Neural cell (in vitro differentiated cells): Measurements from ENCODE around the gene PCTP. TPM values are rescaled to one million over a fixed set of nuclear protein-coding genes. Genes with fewer than 3 reads are reported as not detected.

Source experiments
- H2AFZ ChIP-seq: fragments of 200-600, 300-800 bp; sonication (generic), shearing (Covaris generic); 2 replicates; pipeline ENCODE4 v1.6.0; 2014; ENCODE audit warnings: low read depth, mild to moderate bottlenecking, antibody characterized with exemption, low read length, moderate library complexity
- H3F3A ChIP-seq: fragments of 200-600 bp; shearing (Covaris generic); 2 replicates; pipeline ENCODE4 v1.6.1; 2016; ENCODE audit warnings: mild to moderate bottlenecking, moderate library complexity, mixed read lengths, antibody characterized with exemption, low read length; ENCODE audit not compliant: insufficient read depth, poor library complexity, severe bottlenecking
- H3K27ac ChIP-seq: fragments of 200-600, 300-800 bp; sonication (generic), shearing (Covaris generic); 2 replicates; pipeline ENCODE4 v1.5.1; 2014; ENCODE audit warnings: mild to moderate bottlenecking, low read length, moderate library complexity
- H3K27me3 ChIP-seq: fragments of 300-800, 200-600 bp; sonication (generic), shearing (Covaris generic); 2 replicates; pipeline ENCODE4 v1.6.0; 2014; ENCODE audit warnings: mild to moderate bottlenecking, low read depth, low read length, moderate library complexity; ENCODE audit not compliant: insufficient read depth
- H3K36me3 ChIP-seq: fragments of 300-800, 200-600 bp; sonication (generic), shearing (Covaris generic); 2 replicates; pipeline ENCODE4 v1.5.1; 2014; ENCODE audit warnings: mild to moderate bottlenecking, antibody characterized with exemption, low read length, moderate library complexity; ENCODE audit not compliant: insufficient read depth
- H3K4me2 ChIP-seq: fragments of 300-800, 200-600 bp; sonication (generic), shearing (Covaris generic); 2 replicates; pipeline ENCODE4 v1.6.0; 2014; ENCODE audit warnings: mild to moderate bottlenecking, low read length
- H3K4me3 ChIP-seq: fragments of 300-800, 200-600 bp; sonication (generic), shearing (Covaris generic); 2 replicates; pipeline ENCODE4 v1.5.1; 2014; ENCODE audit warnings: mild to moderate bottlenecking, low read length, moderate library complexity
- H3K79me2 ChIP-seq: fragments of 200-600 bp; shearing (Covaris generic); replicated peaks from 2 replicates; pipeline ENCODE4 v1.6.0; 2014; ENCODE audit warnings: mild to moderate bottlenecking, low read length, moderate library complexity; ENCODE audit not compliant: insufficient read depth
- H3K9ac ChIP-seq: fragments of 300-800, 200-600 bp; sonication (generic), shearing (Covaris generic); 2 replicates; pipeline ENCODE4 v1.6.1; 2016; ENCODE audit warnings: mild to moderate bottlenecking, low read length, mixed read lengths
- H3K9me2 ChIP-seq: fragments of 200-600 bp; shearing (Covaris generic); 2 replicates; pipeline ENCODE4 v1.6.1; 2016; ENCODE audit warnings: mild to moderate bottlenecking, low read length, mixed read lengths; ENCODE audit not compliant: insufficient read depth
- H3K9me3 ChIP-seq: fragments of 200-600, 300-800 bp; sonication (generic), shearing (Covaris generic); 2 replicates; pipeline ENCODE4 v1.6.1; 2016; ENCODE audit warnings: mild to moderate bottlenecking, mixed run types, low read length, moderate library complexity, mixed read lengths
- H4K20me1 ChIP-seq: fragments of 200-600 bp; shearing (Covaris generic); 2 replicates; pipeline ENCODE4 v1.6.1; 2016; ENCODE audit warnings: mild to moderate bottlenecking, mixed run types; ENCODE audit not compliant: insufficient read depth
- EP300 ChIP-seq: fragments of 450-650 bp; conservative IDR thresholded peaks from 2 replicates; pipeline ENCODE4 v1.6.1; 2014; ENCODE audit warnings: antibody characterized with exemption, mild to moderate bottlenecking, moderate library complexity; ENCODE audit not compliant: poor library complexity, severe bottlenecking
- EZH2 ChIP-seq: fragments of 200-600, 300-800 bp; shearing (Covaris generic), sonication (generic); IDR thresholded peaks from 2 replicates; pipeline ENCODE4 v1.6.1; 2014; ENCODE audit warnings: antibody characterized with exemption, low read length, borderline replicate concordance, mild to moderate bottlenecking; ENCODE audit not compliant: insufficient read depth, poor library complexity, severe bottlenecking
- MXI1 ChIP-seq: fragments of 450-650 bp; conservative IDR thresholded peaks from 2 replicates; pipeline ENCODE4 v1.6.1; 2014; ENCODE audit warnings: antibody characterized with exemption, mild to moderate bottlenecking; ENCODE audit not compliant: poor library complexity, severe bottlenecking
- POLR2AphosphoS5 ChIP-seq: IDR thresholded peaks from 2 replicates; pipeline ENCODE4 v1.6.1; 2012
- RAD21 ChIP-seq: fragments of 450-650 bp; conservative IDR thresholded peaks from 2 replicates; pipeline ENCODE4 v1.6.1; 2014; ENCODE audit warnings: antibody characterized with exemption, mild to moderate bottlenecking, moderate library complexity
- SMC3 ChIP-seq: fragments of 450-650 bp; conservative IDR thresholded peaks from 2 replicates; pipeline ENCODE4 v1.6.1; 2014; ENCODE audit warnings: antibody characterized with exemption, mild to moderate bottlenecking, moderate library complexity; ENCODE audit not compliant: poor library complexity
- TAF1 ChIP-seq: IDR thresholded peaks from 2 replicates; pipeline ENCODE4 v1.6.1; 2012; ENCODE audit warnings: low read depth
- polyA plus RNA-seq: library from polyadenylated mRNA; depleted of rRNA; stranded (reverse); fragments of >200 nt; gene quantifications from 2 replicates; pipeline ENCODE4 v1.2.3, GENCODE V29; 2014
- TF ChIP-seq, protein P1 (sequence below): fragments of 450-650 bp; IDR thresholded peaks from 2 replicates; pipeline ENCODE4 v1.5.1; 2014; ENCODE audit warnings: antibody characterized with exemption, mild to moderate bottlenecking, moderate library complexity; ENCODE audit not compliant: poor library complexity, severe bottlenecking
- TF ChIP-seq, protein P2 (sequence below): IDR thresholded peaks from 2 replicates; pipeline ENCODE4 v1.6.1; 2012; ENCODE audit warnings: borderline replicate concordance

PCTP gene
- polyA plus RNA-seq, 1 donor from 2014 or later: 3.9 TPM

DNA sequence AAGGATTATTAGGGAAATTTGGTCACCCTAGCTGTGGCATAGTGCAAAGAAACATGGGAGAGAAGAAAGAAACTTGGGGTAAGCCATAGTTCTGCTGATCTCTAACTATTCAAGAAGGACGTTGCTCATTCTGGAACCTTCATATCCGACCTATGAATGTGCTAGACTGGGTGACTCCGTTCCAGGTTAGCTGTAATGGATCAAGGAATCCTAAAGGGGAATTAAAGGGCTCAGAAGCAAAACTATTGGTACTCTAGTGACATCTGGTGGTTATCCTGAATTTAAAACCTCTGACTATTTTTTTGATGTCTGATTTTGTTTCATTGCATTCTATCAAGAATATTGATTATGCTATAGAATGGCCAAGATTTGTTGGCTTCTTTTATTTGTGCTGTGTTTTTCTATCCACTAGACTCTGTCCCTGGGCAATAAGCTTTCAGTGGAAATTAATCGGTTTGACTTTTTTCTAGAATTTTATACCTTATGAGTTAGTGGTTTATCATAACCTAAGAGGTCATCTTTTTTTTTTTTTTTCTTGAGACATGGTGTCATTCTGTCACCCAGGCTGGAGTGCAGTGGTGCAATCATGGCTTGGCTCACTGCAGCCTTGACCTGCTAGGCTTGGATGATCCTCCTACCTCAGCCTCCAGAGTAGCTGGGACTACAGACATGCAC lies 19.5 kb downstream of the PCTP start:
- H3K9me2 ChIP-seq: no peaks in the 10 kb centered on the region
- H3K27ac ChIP-seq: no peak overlapping the region
- H4K20me1 ChIP-seq: no peaks in the 10 kb centered on the region
- H2AFZ ChIP-seq: no peak overlapping the region
- H3K27me3 ChIP-seq: no peaks in the 10 kb centered on the region
- H3K36me3 ChIP-seq: no peaks in the 10 kb centered on the region
- no peaks in the 10 kb centered on the region for H3K9me3 ChIP-seq
- H3K4me2 ChIP-seq: no peak overlapping the region
- H3K4me3 ChIP-seq: no peak overlapping the region
- TF ChIP-seq EZH2: no peak
- TF ChIP-seq RAD21: peak; percentile 88
- TF ChIP-seq MXI1: no peak
- TF ChIP-seq POLR2AphosphoS5: no peak
- TF ChIP-seq, protein P1, sequence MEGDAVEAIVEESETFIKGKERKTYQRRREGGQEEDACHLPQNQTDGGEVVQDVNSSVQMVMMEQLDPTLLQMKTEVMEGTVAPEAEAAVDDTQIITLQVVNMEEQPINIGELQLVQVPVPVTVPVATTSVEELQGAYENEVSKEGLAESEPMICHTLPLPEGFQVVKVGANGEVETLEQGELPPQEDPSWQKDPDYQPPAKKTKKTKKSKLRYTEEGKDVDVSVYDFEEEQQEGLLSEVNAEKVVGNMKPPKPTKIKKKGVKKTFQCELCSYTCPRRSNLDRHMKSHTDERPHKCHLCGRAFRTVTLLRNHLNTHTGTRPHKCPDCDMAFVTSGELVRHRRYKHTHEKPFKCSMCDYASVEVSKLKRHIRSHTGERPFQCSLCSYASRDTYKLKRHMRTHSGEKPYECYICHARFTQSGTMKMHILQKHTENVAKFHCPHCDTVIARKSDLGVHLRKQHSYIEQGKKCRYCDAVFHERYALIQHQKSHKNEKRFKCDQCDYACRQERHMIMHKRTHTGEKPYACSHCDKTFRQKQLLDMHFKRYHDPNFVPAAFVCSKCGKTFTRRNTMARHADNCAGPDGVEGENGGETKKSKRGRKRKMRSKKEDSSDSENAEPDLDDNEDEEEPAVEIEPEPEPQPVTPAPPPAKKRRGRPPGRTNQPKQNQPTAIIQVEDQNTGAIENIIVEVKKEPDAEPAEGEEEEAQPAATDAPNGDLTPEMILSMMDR: peak; percentile 87
- TF ChIP-seq, protein P2, sequence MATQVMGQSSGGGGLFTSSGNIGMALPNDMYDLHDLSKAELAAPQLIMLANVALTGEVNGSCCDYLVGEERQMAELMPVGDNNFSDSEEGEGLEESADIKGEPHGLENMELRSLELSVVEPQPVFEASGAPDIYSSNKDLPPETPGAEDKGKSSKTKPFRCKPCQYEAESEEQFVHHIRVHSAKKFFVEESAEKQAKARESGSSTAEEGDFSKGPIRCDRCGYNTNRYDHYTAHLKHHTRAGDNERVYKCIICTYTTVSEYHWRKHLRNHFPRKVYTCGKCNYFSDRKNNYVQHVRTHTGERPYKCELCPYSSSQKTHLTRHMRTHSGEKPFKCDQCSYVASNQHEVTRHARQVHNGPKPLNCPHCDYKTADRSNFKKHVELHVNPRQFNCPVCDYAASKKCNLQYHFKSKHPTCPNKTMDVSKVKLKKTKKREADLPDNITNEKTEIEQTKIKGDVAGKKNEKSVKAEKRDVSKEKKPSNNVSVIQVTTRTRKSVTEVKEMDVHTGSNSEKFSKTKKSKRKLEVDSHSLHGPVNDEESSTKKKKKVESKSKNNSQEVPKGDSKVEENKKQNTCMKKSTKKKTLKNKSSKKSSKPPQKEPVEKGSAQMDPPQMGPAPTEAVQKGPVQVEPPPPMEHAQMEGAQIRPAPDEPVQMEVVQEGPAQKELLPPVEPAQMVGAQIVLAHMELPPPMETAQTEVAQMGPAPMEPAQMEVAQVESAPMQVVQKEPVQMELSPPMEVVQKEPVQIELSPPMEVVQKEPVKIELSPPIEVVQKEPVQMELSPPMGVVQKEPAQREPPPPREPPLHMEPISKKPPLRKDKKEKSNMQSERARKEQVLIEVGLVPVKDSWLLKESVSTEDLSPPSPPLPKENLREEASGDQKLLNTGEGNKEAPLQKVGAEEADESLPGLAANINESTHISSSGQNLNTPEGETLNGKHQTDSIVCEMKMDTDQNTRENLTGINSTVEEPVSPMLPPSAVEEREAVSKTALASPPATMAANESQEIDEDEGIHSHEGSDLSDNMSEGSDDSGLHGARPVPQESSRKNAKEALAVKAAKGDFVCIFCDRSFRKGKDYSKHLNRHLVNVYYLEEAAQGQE: no peak
- TF ChIP-seq TAF1: no peak
- TF ChIP-seq SMC3: peak; percentile 94
- TF ChIP-seq EP300: no peak
- no peaks in the 10 kb centered on the region for H3F3A ChIP-seq
- H3K9ac ChIP-seq: no peak overlapping the region
- no peaks in the 10 kb centered on the region for H3K79me2 ChIP-seq

DNA sequence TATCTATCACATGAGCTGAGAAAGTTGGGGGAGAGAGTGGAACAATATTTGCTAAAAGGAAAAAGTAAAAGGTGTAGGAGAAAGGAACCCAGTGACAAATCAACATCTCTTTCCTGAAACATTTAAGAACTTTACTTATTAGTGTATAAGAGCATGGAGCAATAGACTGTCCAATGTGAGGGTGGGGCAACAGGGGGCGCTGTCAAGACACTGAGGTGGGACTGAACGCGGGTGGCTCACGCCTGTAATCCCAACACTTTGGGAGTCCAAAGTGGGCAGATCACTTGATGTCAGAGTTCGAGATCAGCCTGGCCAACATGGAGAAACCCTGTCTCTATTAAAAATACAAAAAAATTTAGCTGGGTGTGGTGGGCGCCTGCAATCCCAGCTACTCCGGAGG lies 21.2 kb downstream of the PCTP start:
- no peaks in the 10 kb centered on the region for H3K36me3 ChIP-seq
- no peaks in the 10 kb centered on the region for H4K20me1 ChIP-seq
- no peaks in the 10 kb centered on the region for H3K27me3 ChIP-seq
- no peaks in the 10 kb centered on the region for H3F3A ChIP-seq
- H3K9me2 ChIP-seq: no peaks in the 10 kb centered on the region
- H3K27ac ChIP-seq: no peak overlapping the region
- H3K4me2 ChIP-seq: no peak overlapping the region
- no peak overlapping the region for H3K9ac ChIP-seq
- H3K79me2 ChIP-seq: no peaks in the 10 kb centered on the region
- no peak overlapping the region for H2AFZ ChIP-seq
- H3K4me3 ChIP-seq: no peak overlapping the region
- no peaks in the 10 kb centered on the region for H3K9me3 ChIP-seq
- TF ChIP-seq EP300: no peak
- TF ChIP-seq, protein P2: no peak
